Measurements from ENCODE around the gene CBFA2T3. TPM values are rescaled to one million over a fixed set of nuclear protein-coding genes. Genes with fewer than 3 reads are reported as not detected.

Gene CBFA2T3
- total RNA-seq, 1 experiment from 2014 or later: not detected

DNA sequence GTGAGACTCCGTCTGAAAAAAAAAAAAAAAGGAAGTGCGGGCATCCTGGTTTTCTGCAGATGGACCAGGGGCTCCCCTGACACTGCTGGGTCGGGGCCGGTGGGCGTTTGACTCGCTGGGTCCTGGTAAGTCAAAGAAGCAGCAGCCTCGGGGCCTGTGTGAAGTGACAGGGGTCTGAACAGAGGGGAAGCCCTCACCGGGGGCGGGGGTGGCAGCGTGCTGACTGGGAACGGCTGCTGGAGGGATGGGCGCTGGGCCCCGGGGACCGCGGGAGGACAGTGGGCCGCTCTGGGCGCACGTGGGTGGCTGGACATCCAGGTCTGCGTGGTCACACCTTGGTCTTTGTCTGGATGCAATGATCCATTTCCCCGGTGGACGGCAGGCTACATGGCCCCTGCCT, 128.4 kb downstream of the CBFA2T3 start:
- DNase-seq (ENCODE audit: extremely low read depth, low read depth): no peak

DNA sequence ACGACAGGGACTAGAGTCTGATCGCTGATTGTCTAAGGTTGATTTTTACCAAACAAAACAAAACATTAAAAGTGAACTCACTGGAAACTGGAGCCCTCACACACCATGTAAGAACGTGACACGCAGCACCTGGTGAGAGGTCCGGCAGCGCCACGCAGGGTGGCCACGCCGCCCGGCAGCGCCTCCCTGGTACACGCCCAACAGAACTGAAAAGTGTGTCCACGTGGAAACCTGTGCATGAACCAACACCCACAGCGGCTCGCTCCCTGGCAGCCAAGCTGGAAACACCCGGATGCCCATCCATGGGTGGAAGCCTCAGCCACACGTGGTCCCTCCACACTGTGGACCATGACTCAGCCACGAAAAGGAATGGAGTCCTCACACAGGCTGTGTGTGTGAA, 129.4 kb downstream of the CBFA2T3 start:
- DNase-seq (ENCODE audit: extremely low read depth, low read depth): no peak

DNA sequence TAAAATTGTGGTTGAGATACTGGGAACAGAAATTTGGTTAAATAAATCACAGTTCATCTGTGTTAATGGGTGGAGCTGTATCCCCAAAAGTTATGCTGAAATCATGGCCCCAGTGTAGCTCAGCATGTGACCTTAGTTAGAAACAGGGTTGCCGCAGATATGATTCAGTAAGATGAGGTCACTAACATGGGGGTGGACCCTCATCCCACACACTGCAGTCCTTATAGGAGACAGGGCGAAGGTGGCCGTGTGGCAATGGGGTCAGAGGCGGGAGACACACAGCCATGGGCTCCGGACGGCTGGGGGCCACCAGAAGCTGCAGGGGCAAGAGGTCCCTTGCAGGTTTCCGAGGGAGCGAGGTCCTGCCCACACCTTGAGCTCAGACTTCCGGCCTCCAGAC, 130.9 kb downstream of the CBFA2T3 start:
- no peak for DNase-seq (ENCODE audit: extremely low read depth, low read depth)

DNA sequence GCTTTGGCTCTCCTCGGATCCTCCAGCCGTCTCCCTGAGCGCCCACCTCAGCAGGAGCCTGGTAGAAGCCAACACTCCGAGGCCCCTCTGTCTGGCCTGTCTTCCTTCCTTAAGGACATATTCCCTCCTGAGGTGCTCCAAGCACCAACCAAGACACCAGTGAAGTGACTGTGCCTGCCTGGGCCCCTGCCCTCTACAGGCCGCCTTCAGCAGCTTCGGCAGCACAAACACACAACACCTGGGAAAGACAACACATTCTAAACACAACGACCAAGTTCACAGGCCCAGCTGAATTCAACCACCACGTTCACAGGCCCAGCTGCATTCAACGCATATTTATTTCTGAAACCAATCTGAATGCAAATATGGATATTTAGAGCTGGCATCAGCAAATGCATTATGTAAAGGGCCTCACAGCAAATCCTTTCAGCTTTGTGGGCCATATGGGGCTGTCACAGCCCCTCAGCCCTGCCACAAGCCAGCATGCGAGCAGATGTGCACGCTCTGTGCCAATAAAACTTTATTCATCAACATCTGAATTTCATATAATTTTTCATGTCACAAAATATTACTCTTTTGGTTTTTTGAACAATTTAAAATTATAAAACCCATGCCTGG, 132.5 kb downstream of the CBFA2T3 start:
- no peak for DNase-seq (ENCODE audit: extremely low read depth, low read depth)

DNA sequence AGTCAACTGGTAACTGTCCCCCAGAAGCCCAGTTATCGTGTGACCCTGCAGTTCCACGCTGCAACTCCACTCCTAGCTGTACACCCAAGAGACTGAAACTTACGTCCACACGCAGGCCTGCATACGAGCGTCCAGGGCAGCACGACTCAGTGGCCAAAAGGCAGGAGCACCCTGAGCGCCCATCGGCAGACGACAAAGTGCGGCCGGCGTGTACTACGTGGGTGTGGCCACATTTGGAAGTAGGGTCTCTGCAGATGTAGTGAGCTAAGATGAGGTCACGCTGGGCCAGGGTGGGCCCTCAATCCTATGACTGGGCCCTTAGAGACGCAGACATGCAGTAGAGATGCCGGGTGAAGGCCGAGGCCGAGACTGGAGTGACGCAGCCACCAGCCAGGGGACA, 133.8 kb downstream of the CBFA2T3 start:
- DNase-seq (ENCODE audit: extremely low read depth, low read depth): no peak

DNA sequence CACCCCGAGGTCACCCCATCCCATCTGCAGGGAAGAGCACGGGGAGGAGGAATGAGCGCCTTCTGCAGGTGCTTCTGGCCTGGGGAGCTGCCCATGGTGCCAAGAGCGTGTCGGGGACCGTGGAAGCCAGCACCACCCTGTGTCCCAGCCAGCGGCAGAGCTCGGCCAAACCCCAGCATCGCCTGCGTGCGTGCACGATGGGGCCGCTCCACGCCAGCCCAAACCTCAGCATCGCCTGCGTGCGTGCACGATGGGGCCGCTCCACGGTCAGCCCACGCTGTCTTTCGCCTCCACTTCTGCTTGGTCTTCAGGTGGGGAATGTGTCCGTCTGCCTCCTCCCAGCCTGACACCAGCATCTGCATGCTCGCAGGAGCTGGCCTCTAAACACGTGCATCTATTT, 134.2 kb downstream of the CBFA2T3 start:
- DNase-seq (ENCODE audit: extremely low read depth, low read depth): no peak

GRCh38 chr16:88842308-88842756, 134.7 kb downstream of the CBFA2T3 start:
- DNase-seq (ENCODE audit: extremely low read depth, low read depth): no peak

GRCh38 chr16:88841521-88842307, 135.3 kb downstream of the CBFA2T3 start:
- DNase-seq (ENCODE audit: extremely low read depth, low read depth): no peak

DNA sequence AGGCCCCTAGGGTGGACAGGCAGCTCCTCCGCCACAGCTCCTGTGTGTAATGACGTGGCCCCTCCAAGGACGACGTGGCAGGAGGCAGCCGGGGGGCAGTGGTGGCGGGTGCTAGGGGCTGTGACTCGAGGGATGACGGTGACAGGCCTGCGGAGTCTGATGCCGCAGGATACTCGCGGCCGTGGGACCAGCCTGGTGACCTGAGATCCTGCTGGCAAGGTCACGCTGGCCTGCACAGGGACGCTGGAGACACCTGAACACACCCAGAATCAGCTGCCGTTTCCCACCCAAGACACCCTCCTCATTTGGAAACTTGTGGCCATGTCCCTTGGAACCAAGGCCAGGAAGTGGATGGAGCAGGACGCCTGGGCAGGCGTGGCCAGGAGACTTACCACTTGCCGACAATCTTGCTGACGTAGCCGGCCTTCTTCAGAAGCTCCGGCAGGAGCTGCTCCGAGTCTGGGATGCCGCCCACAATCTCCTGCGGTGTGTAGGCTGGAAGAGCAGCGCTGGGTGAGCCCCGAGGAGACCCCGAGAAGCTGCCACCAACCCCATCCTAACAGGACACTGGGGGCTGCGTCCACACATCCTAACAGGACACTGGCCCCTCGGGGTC, 136.3 kb downstream of the CBFA2T3 start:
- DNase-seq (ENCODE audit: extremely low read depth, low read depth): no peak

DNA sequence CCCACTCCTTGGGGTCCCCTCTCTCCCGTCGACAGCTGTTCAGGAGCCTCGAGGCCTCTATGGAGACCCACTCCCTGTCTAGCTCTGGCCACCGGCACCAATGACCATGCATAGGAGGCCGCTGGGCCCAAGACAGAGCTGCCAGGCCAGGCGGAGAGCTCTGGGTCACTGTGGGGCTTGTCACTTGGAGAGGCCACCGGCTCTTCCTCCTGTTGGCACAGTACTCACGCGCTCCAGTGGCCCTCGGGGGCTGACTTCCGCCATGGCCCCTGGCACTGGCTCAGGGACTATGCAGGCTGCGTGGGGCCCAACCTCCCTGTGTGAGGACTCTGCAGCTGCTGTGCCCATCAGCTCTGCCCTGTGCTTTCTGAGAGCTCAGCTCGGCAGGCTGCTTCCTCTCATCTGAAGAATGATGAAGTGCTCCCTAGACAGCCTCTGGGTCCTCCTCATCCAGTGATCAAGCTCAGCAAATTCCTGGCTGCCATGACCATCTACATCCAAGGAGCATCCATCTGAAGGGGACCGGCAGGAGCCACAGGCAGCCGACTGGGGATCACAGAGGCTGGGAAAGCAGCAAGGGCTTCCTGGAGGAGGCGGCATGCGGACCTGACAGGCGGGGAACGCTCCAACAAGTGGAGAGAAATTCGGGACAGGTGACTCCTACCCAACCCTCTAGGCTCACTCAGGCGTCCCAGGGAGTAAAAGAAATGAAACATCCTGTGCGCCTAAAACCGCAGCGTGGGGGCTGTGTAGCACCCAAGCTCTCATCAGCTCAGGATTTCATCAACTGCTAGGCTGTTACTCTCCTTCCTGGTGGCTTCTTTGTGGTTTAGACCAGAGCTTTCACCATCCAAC, 137.0 kb downstream of the CBFA2T3 start:
- DNase-seq (ENCODE audit: extremely low read depth, low read depth): no peak

DNA sequence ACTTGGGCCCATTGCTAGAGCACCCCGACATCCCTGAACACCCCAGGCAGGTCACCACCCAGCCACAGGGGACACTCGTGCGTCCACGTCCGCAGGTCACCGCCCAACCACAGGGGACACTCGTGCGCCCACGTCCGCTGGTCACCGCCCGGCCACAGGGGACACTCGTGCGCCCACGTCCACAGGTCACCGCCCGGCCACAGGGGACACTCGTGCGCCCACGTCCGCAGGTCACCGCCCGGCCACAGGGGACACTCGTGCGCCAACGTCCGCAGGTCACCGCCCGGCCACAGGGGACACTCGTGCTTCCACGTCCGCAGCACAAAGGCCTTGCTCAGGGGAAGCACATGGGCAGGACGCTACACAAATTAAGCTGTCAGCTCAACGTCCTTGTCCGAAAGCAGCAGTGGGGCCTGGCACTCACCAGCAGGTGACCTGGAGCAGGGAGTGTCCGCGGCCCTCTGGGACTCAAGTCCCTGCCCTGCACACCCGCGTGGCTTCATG, 137.9 kb downstream of the CBFA2T3 start:
- no peak for DNase-seq (ENCODE audit: extremely low read depth, low read depth)

DNA sequence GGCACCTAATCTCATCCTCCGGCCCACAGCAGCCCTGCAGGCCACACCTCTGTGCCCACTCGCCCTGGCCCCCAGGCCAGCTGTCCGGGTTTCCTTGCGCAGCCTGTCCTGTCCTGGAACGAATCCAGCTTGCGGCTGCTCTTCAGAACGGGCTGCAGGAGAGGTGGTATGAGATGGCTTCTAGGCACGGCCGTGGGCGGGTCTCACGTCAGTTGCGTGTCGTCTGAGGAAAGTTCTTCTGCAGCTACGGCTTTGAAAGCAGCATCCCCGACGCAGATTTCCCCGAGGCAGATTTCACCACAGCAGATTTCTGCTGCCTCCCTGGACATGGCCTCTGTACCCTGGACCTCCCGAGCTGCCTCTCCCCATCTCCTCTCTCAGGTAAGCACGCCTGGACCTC, 138.4 kb downstream of the CBFA2T3 start:
- DNase-seq (ENCODE audit: extremely low read depth, low read depth): no peak

DNA sequence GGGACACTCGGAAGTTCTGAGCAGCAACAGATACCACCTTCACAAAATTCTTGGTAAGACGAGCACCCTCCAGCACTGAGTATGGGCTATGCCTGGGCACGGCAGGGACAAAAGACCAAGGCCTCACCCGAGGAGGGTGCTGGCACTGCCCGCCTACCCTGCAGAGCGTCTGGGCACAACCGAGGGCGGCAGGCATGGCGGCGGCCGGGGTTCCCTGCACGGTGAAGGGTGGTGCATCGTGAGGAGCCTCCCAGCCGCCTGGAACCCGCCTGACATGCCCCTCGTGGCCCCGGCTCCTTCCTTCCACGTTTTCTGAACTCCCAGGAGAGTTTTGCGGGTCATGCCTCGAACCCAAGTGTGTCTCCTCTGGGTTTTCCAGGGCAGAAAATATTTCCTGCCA, 139.2 kb downstream of the CBFA2T3 start:
- DNase-seq (ENCODE audit: extremely low read depth, low read depth): no peak

DNA sequence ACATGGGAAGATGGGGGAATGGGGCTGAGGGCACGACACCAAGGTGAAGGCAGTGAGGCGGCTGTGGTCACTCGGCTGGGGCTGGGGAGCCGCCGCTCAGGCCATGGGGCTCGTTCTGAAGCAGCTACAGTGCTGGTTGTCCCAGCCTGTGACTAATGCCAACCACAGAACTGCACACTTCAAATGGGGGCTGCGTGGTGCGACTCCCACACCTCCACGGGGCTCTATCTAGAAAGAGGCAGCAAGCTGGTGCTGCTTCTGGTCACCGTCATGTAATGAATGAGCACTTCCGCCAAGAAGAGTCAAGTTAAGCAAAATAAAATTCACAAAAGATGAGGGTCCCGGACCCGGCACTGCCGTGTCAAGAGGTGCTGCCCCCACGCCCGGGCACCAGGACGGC, 140.2 kb downstream of the CBFA2T3 start:
- no peak for DNase-seq (ENCODE audit: extremely low read depth, low read depth)

DNA sequence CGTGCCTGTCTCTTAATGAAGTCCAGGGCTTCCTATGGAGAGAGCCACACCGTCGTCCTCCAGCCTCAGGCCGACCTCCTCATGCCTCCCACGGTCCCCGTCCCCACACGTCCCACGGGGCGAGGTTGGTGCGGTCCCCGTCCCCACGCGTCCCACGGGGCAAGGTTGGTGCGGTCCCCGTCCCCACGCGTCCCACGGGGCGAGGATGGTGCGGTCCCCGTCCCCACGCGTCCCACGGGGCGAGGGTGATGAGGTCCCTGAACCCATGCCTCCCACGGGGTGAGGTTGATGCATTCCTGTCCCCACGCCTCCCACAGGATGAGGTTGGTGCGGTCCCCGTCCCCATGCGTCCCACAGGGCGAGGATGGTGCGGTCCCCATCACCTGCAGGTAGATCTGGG, 141.2 kb downstream of the CBFA2T3 start:
- DNase-seq (ENCODE audit: extremely low read depth, low read depth): no peak

DNA sequence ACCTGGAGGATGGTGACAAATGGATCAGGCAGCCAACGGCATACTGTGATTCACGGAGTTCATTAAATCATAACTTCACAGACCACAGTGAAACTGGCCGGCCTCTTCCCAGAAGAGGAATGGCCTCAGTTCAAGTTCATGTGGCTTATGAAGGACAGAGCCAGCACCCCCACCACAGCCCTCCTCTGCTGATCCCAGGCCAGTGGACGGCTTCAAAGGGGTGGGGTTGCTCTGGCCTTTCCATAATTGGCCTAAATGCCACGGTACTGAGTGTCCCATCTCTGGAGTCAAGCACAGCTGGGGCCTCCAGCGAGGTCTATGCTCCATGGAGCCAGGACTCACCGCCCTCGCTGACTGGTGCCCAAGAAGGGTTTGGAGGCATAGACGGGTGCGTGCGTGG, 141.6 kb downstream of the CBFA2T3 start:
- no peak for DNase-seq (ENCODE audit: extremely low read depth, low read depth)

DNA sequence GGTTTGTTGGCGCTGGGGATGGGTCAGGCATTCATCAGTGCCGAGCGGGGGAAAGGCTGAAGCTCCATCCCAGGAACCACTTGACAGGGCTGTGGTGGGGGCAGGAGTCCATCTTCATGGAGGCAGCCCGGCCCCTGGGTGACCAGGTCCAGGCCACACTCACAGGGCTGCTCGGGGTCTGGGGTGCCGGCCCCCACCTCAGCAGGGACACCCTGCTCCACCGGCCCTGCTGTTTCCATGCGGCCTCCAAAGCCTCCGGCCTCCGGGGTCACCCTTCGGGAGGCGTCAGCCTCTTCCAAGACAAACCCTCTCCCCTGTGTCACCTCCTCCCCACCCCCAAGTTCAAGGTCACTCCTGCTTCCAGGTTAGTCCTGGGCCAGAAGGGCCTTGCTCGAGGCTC, 142.3 kb downstream of the CBFA2T3 start:
- no peak for DNase-seq (ENCODE audit: extremely low read depth, low read depth)

GRCh38 chr16:88833086-88833485, 143.9 kb downstream of the CBFA2T3 start:
- DNase-seq (ENCODE audit: extremely low read depth, low read depth): no peak

- DNase-seq (ENCODE audit: extremely low read depth, low read depth): no peak
Measured at GRCh38 chr16:88831838-88832237, 145.2 kb downstream of the CBFA2T3 start.

- no peak for DNase-seq (ENCODE audit: extremely low read depth, low read depth)
Measured at GRCh38 chr16:88830783-88831182, 146.2 kb downstream of the CBFA2T3 start.

DNA sequence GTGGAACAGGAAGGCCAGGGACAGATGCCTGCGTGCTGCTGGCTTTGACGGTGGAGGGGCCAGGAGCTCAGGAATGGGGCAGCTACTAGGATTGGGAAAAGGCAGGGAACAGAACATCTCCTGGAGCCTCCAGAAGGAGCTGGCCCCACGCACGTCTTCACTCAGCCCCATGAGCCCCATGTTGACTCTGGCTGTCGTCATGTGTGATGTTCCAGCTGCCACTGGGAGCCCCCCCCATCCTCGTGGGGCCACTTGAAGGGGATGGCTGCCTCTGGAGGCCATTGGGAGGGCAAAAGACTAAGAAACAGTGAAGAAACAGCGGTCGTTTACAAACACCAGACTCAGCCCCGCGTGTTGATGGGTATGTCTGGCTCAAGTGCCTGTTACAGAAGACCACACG, 146.7 kb downstream of the CBFA2T3 start:
- no peak for DNase-seq (ENCODE audit: extremely low read depth, low read depth)
